GM12878 (cell line): ENCODE data around the gene SKA3. TPM values are rescaled to one million over a fixed set of nuclear protein-coding genes. Genes with fewer than 3 reads are reported as not detected.

ENCODE experiments used
- ATAC-seq: fragments of 200-7000 bp; cut with Tn5 transposase; 3 replicates; pipeline ENCODE4 v1.9.1; 2020; ENCODE audit warnings: mild to moderate bottlenecking, moderate library complexity
- BruUV-seq: library from RNA; stranded (reverse); fragments of 400-500 nt; replicated peaks from 2 replicates; lab custom pipeline; 2021; lab: Mats Ljungman, UMichigan
- CTCF ChIA-PET: fragments of 300-600 bp; sonication (Branson Sonifier 250); formaldehyde crosslinking; extraction: SDS; loops from one replicate; lab custom pipeline; 2021; ENCODE audit warnings: inconsistent platforms; lab: Yijun Ruan, JAX
- POLR2A ChIA-PET: fragments of 350-600 bp; formaldehyde crosslinking; extraction: SDS; loops from one replicate; lab custom pipeline; 2021; ENCODE audit warnings: inconsistent platforms; lab: Charles Lee
- RAD21 ChIA-PET: fragments of 300-600 bp; sonication (Branson Sonifier 250); formaldehyde crosslinking; loops from one replicate; lab custom pipeline; 2023; ENCODE audit warnings: antibody characterized with exemption; ENCODE audit not compliant: unreplicated experiment; lab: Charles Lee
- SMC1A ChIA-PET: fragments of 300-600 bp; sonication (Branson Sonifier 250); formaldehyde crosslinking; loops from one replicate; lab custom pipeline; 2023; ENCODE audit not compliant: unreplicated experiment, uncharacterized antibody; lab: Charles Lee
- DNase-seq: peaks from one replicate; pipeline ENCODE4 v3.0.0-alpha.2; 2011; ENCODE audit warnings: low read depth, low spot score
- FAIRE-seq: peaks from 3 replicates; lab custom pipeline; 2011; peaks lifted over from hg19 to GRCh38; lab: Jason Lieb, UNC
- H2AFZ ChIP-seq: 2 replicates; pipeline ENCODE4 v1.6.0; 2011; ENCODE audit warnings: low read depth, low read length, control low read depth; ENCODE audit not compliant: control insufficient read depth
- H3K27ac ChIP-seq: 2 replicates; pipeline ENCODE4 v1.5.1; 2011; ENCODE audit warnings: control low read depth; ENCODE audit not compliant: control insufficient read depth, insufficient read depth
- H3K27me3 ChIP-seq, 2 experiments: replicated peaks in 1 of 2; 2 replicates each; pipeline versions ENCODE4 v1.6.0 to v1.6.1; 2011; ENCODE audit warnings: low read length in 1 of 2; ENCODE audit not compliant: control insufficient read depth in 2 of 2, insufficient read depth in 2 of 2
- H3K36me3 ChIP-seq, 2 experiments: 2 replicates each; pipeline ENCODE4 v1.5.1; 2011; ENCODE audit warnings: low read length in 1 of 2; ENCODE audit not compliant: control insufficient read depth in 2 of 2, insufficient read depth in 2 of 2
- H3K4me1 ChIP-seq: 2 replicates; pipeline ENCODE4 v1.6.1; 2011; ENCODE audit warnings: mild to moderate bottlenecking, low read length, moderate library complexity, mixed read lengths; ENCODE audit not compliant: control insufficient read depth, insufficient read depth
- H3K4me2 ChIP-seq: 2 replicates; pipeline ENCODE4 v1.6.0; 2011; ENCODE audit warnings: control low read depth; ENCODE audit not compliant: control insufficient read depth, insufficient read depth
- H3K4me3 ChIP-seq: fragments of 200-600 bp; sonication (generic); 2 replicates; pipeline ENCODE4 v1.5.1; 2016
- H3K79me2 ChIP-seq: 2 replicates; pipeline ENCODE4 v1.6.0; 2011; ENCODE audit warnings: low read length; ENCODE audit not compliant: control insufficient read depth, insufficient read depth
- H3K9ac ChIP-seq: 2 replicates; pipeline ENCODE4 v1.8.0; 2011; ENCODE audit warnings: low read length, control low read depth, mixed read lengths; ENCODE audit not compliant: control insufficient read depth, insufficient read depth
- H3K9me3 ChIP-seq: replicated peaks from 3 replicates; pipeline ENCODE4 v1.5.1; 2011; ENCODE audit warnings: mild to moderate bottlenecking, low read length; ENCODE audit not compliant: control insufficient read depth, insufficient read depth
- H4K20me1 ChIP-seq: 2 replicates; pipeline ENCODE4 v1.6.0; 2011; ENCODE audit not compliant: control insufficient read depth, insufficient read depth
- BCL11A ChIP-seq: IDR thresholded peaks from 2 replicates; pipeline ENCODE4 v1.6.1; 2011; ENCODE audit warnings: low read depth, low read length
- BRCA1 ChIP-seq: IDR thresholded peaks from 2 replicates; pipeline ENCODE4 v1.6.1; 2011; ENCODE audit warnings: low read depth, low read length, improper control_type of control experiment
- CREB1 ChIP-seq: IDR thresholded peaks from 2 replicates; pipeline ENCODE4 v1.6.1; 2012; ENCODE audit warnings: low read depth, mild to moderate bottlenecking, inconsistent platforms
- GABPA ChIP-seq: IDR thresholded peaks from 2 replicates; pipeline ENCODE4 v1.6.1; 2014; ENCODE audit warnings: antibody characterized with exemption, low read depth, mild to moderate bottlenecking, inconsistent platforms
- HCFC1 ChIP-seq: fragments of 150-350 bp; IDR thresholded peaks from 2 replicates; pipeline ENCODE4 v1.6.1; 2014; ENCODE audit warnings: low read length
- KDM1A ChIP-seq: fragments of 200-600 bp; sonication (generic); IDR thresholded peaks from 2 replicates; pipeline ENCODE4 v1.6.1; 2016; ENCODE audit warnings: borderline replicate concordance
- MXI1 ChIP-seq: fragments of 150-350 bp; IDR thresholded peaks from 2 replicates; pipeline ENCODE4 v1.6.1; 2011; ENCODE audit warnings: low read depth, mild to moderate bottlenecking, inconsistent platforms, low read length, improper control_type of control experiment
- MYC ChIP-seq: IDR thresholded peaks from 2 replicates; pipeline ENCODE4 v1.6.1; 2011; ENCODE audit warnings: mild to moderate bottlenecking, low read length, moderate library complexity, inconsistent platforms; ENCODE audit not compliant: insufficient read depth, insufficient replicate concordance, insufficient read length, severe bottlenecking
- NBN ChIP-seq: fragments of 450-650 bp; IDR thresholded peaks from 2 replicates; pipeline ENCODE4 v1.6.1; 2016
- POLR2AphosphoS5 ChIP-seq: IDR thresholded peaks from 2 replicates; pipeline ENCODE4 v1.6.1; 2011; ENCODE audit warnings: mild to moderate bottlenecking, low read length, inconsistent platforms
- RUNX3 ChIP-seq: IDR thresholded peaks from 2 replicates; pipeline ENCODE4 v1.6.1; 2012; ENCODE audit warnings: low read length, inconsistent platforms
- SMAD5 ChIP-seq: IDR thresholded peaks from 2 replicates; pipeline ENCODE4 v1.6.1; 2016; ENCODE audit warnings: antibody characterized with exemption, low read depth
- SPI1 ChIP-seq: IDR thresholded peaks from 2 replicates; pipeline ENCODE4 v1.6.1; 2011; ENCODE audit warnings: low read depth, mild to moderate bottlenecking, low read length, moderate library complexity, borderline replicate concordance; ENCODE audit not compliant: insufficient read depth
- TARDBP ChIP-seq: IDR thresholded peaks from 2 replicates; pipeline ENCODE4 v1.6.1; 2016; ENCODE audit warnings: borderline replicate concordance
- YBX1 ChIP-seq: fragments of 450-650 bp; IDR thresholded peaks from 2 replicates; pipeline ENCODE4 v1.6.1; 2016; ENCODE audit warnings: antibody characterized with exemption
- ZNF217 ChIP-seq: fragments of 450-650 bp; IDR thresholded peaks from 2 replicates; pipeline ENCODE4 v1.6.1; 2017; ENCODE audit warnings: antibody characterized with exemption, mild to moderate bottlenecking
- WGBS: methylation state at CpG from one replicate; pipeline ENCODE4 v1.1.6; 2016; ENCODE audit warnings: low lambda C conversion rate; ENCODE audit not compliant: insufficient replicate concordance, insufficient coverage; ENCODE audit errors: missing lambda C conversion rate; 5-methylcytosine and 5-hydroxymethylcytosine counted together
- in situ Hi-C: fragments of 300-500 bp; cut with MboI; formaldehyde crosslinking; loops from 9 replicates; pipeline ENCODE4 v1.14.3; 2018; ENCODE audit warnings: mixed read lengths
- intact Hi-C: fragments of 100-400 bp; cut with micrococcal nuclease; formaldehyde crosslinking; loops from one replicate; pipeline ENCODE4 v1.14.2; 2022; ENCODE audit not compliant: unreplicated experiment
- polyA plus RNA-seq, 11 experiments: library from polyadenylated mRNA; depleted of rRNA in 4 of 11; unstranded in 6 of 11; stranded (reverse) in 5 of 11; fragments of >200 nt; fragmentation: Nextera tagmentation in 4 of 11; fragmentation: Illumina TruSeq in 1 of 11; extraction: Ambion mirVana in 4 of 11; extraction: Trizol in 1 of 11; gene quantifications; 1 replicate in 1 of 11; 2 replicates in 10 of 11; pipeline versions ENCODE4 v1.2.1 to v1.2.3, GENCODE V29; 2011 to 2016; ENCODE audit warnings: inconsistent platforms in 2 of 11, missing spikeins in 2 of 11, low read depth in 1 of 11
- total RNA-seq, 4 experiments: library from RNA; depleted of rRNA in 3 of 4; stranded (reverse); fragments of >200 nt in 3 of 4; fragmentation: Illumina TruSeq in 1 of 4; extraction: Trizol in 1 of 4; gene quantifications; 2 replicates each; pipeline versions ENCODE4 v1.2.1 to v1.2.3, GENCODE V29; 2013 to 2021
- TF ChIP-seq, protein P1 (sequence below): fragments of 450-650 bp; IDR thresholded peaks from 2 replicates; pipeline ENCODE4 v1.6.1; 2017; ENCODE audit warnings: mild to moderate bottlenecking, moderate library complexity
- TF ChIP-seq, protein P2 (sequence below): fragments of 150-350 bp; IDR thresholded peaks from 2 replicates; pipeline ENCODE4 v1.6.1; 2016; ENCODE audit warnings: low read depth, low read length

SKA3 gene
- total and polyA plus RNA-seq, 10 of the 15 experiments (the other 5 are each of a cell fraction or from before 2014, with no cell fraction given): 13.5 to 69.7 (median 26.3) TPM

GRCh38 chr13:21121616-21122015, 54.7 kb downstream of the SKA3 start (continued):
- TF ChIP-seq, protein P1, sequence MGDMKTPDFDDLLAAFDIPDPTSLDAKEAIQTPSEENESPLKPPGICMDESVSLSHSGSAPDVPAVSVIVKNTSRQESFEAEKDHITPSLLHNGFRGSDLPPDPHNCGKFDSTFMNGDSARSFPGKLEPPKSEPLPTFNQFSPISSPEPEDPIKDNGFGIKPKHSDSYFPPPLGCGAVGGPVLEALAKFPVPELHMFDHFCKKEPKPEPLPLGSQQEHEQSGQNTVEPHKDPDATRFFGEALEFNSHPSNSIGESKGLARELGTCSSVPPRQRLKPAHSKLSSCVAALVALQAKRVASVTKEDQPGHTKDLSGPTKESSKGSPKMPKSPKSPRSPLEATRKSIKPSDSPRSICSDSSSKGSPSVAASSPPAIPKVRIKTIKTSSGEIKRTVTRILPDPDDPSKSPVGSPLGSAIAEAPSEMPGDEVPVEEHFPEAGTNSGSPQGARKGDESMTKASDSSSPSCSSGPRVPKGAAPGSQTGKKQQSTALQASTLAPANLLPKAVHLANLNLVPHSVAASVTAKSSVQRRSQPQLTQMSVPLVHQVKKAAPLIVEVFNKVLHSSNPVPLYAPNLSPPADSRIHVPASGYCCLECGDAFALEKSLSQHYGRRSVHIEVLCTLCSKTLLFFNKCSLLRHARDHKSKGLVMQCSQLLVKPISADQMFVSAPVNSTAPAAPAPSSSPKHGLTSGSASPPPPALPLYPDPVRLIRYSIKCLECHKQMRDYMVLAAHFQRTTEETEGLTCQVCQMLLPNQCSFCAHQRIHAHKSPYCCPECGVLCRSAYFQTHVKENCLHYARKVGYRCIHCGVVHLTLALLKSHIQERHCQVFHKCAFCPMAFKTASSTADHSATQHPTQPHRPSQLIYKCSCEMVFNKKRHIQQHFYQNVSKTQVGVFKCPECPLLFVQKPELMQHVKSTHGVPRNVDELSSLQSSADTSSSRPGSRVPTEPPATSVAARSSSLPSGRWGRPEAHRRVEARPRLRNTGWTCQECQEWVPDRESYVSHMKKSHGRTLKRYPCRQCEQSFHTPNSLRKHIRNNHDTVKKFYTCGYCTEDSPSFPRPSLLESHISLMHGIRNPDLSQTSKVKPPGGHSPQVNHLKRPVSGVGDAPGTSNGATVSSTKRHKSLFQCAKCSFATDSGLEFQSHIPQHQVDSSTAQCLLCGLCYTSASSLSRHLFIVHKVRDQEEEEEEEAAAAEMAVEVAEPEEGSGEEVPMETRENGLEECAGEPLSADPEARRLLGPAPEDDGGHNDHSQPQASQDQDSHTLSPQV: no peak
- no peak for TF ChIP-seq TARDBP
- no peak for TF ChIP-seq MYC
- no peak for TF ChIP-seq CREB1
- TF ChIP-seq HCFC1: no peak
- TF ChIP-seq SMAD5: no peak
- no peak for TF ChIP-seq POLR2AphosphoS5

GRCh38 chr13:21120191-21120590, 56.2 kb downstream of the SKA3 start:
- no peak for ATAC-seq
- no peak overlapping the region for H3K4me2 ChIP-seq
- H3K9ac ChIP-seq: no peak overlapping the region
- no peak overlapping the region for H2AFZ ChIP-seq
- no peaks in the 10 kb centered on the region for H4K20me1 ChIP-seq
- H3K36me3 ChIP-seq: no peaks in the 10 kb centered on the region
- SMC1A ChIA-PET: no interaction called here
- H3K9me3 ChIP-seq: no peaks in the 10 kb centered on the region
- in situ Hi-C loops: loop anchor here (25.0 kb wide), 1 partner anchor 1667 kb away; no protein-coding TSS in a partner anchor
- no peak for FAIRE-seq
- BruUV-seq: no TSS peak
- no peak for TF ChIP-seq BRCA1
- no peak for TF ChIP-seq ZNF217
- TF ChIP-seq, protein P2, sequence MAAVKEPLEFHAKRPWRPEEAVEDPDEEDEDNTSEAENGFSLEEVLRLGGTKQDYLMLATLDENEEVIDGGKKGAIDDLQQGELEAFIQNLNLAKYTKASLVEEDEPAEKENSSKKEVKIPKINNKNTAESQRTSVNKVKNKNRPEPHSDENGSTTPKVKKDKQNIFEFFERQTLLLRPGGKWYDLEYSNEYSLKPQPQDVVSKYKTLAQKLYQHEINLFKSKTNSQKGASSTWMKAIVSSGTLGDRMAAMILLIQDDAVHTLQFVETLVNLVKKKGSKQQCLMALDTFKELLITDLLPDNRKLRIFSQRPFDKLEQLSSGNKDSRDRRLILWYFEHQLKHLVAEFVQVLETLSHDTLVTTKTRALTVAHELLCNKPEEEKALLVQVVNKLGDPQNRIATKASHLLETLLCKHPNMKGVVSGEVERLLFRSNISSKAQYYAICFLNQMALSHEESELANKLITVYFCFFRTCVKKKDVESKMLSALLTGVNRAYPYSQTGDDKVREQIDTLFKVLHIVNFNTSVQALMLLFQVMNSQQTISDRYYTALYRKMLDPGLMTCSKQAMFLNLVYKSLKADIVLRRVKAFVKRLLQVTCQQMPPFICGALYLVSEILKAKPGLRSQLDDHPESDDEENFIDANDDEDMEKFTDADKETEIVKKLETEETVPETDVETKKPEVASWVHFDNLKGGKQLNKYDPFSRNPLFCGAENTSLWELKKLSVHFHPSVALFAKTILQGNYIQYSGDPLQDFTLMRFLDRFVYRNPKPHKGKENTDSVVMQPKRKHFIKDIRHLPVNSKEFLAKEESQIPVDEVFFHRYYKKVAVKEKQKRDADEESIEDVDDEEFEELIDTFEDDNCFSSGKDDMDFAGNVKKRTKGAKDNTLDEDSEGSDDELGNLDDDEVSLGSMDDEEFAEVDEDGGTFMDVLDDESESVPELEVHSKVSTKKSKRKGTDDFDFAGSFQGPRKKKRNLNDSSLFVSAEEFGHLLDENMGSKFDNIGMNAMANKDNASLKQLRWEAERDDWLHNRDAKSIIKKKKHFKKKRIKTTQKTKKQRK: no peak
- no peak for TF ChIP-seq BCL11A
- TF ChIP-seq MXI1: no peak
- TF ChIP-seq NBN: no peak
- no peak for TF ChIP-seq KDM1A
- TF ChIP-seq YBX1: no peak
- TF ChIP-seq SPI1: no peak
- TF ChIP-seq GABPA: no peak
- TF ChIP-seq RUNX3: no peak
- H3K79me2 ChIP-seq: no peaks in the 10 kb centered on the region
- POLR2A ChIA-PET: no interaction called here
- 93% methylated on average over 6 of the region's 6 CpGs for WGBS
- no peaks in the 10 kb centered on the region for H3K27me3 ChIP-seq
- no peaks in the 10 kb centered on the region for H3K4me1 ChIP-seq
- no peak overlapping the region for H3K4me3 ChIP-seq
- no peak overlapping the region for H3K27ac ChIP-seq
- CTCF ChIA-PET: no interaction called here
- intact Hi-C loops: no loop called here
- DNase-seq: no peak
- RAD21 ChIA-PET: no interaction called here
